ENCODE data around the gene PSEN2. TPM values are rescaled to one million over a fixed set of nuclear protein-coding genes. Genes with fewer than 3 reads are reported as not detected.

PSEN2 gene
- total and polyA plus RNA-seq, 2 of the 8 experiments (the other 6 are each of a cell fraction or from before 2014, with no cell fraction given): 22.9 to 29.0 TPM

GRCh38 chr1:226886122-226886901 lies 15.9 kb downstream of the PSEN2 start:
- Histone ChIP-seq H3K79me1 (ENCODE audit: low read depth, low read length) (no peaks in the 10 kb centered on the region), H3K27me3 (replicated peaks in 1 of 4; ENCODE audit: control insufficient read depth in 3 of 4, extremely low read depth in 1 of 4, insufficient read depth in 3 of 4, low read length in 3 of 4) (no peaks in the 10 kb centered on the region), H2BK15ac (ENCODE audit: low read length) (no peak overlapping the region), H3K27ac (ENCODE audit: low read depth, low read length) (no peak overlapping the region), H2BK5ac (ENCODE audit: low read depth, low read length) (no peak overlapping the region), H3K23me2 (ENCODE audit: low read depth, low read length) (no peaks in the 10 kb centered on the region), H3K79me2 (ENCODE audit: control insufficient read depth in 1 of 2, insufficient read depth in 2 of 2, low read length in 2 of 2) (no peaks in the 10 kb centered on the region), H3K4ac (replicated peaks; ENCODE audit: insufficient read length, low read depth, low read length) (no peak overlapping the region), H3K4me1 (replicated peaks in 1 of 4; ENCODE audit: control insufficient read depth in 3 of 4, insufficient read depth in 4 of 4, low read length in 3 of 4) (no peaks in the 10 kb centered on the region; a peak in 1 of 7 replicates), H3K4me2 (ENCODE audit: insufficient read depth in 1 of 2, low read depth in 2 of 2, low read length in 2 of 2) (no peak overlapping the region), H3K9ac (replicated peaks in 1 of 4; ENCODE audit: extremely low read depth in 1 of 4, low read depth in 3 of 4, low read length in 3 of 4) (no peak overlapping the region), H3K9me3 (ENCODE audit: insufficient read depth in 2 of 2, low read depth in 1 of 2, low read length in 1 of 2) (no peaks in the 10 kb centered on the region), H2BK20ac (ENCODE audit: low read length) (no peak overlapping the region), H3K4me3 (ENCODE audit: extremely low read depth in 1 of 4, insufficient read depth in 2 of 4, low read depth in 3 of 4, low read length in 4 of 4) (no peak overlapping the region), H2BK12ac (ENCODE audit: low read depth, low read length) (no peak overlapping the region), H4K5ac (ENCODE audit: insufficient read length, low read depth, low read length) (no peak overlapping the region), H2AFZ (ENCODE audit: low read length) (no peak overlapping the region), H2AK5ac (ENCODE audit: low read depth, low read length) (no peak overlapping the region), H3K56ac (replicated peaks; ENCODE audit: insufficient read length, low read depth, low read length) (no peak overlapping the region), H3K23ac (ENCODE audit: insufficient read length) (no peak overlapping the region), H3K18ac (ENCODE audit: extremely low read depth, low read length) (no peak overlapping the region), H4K8ac (ENCODE audit: extremely low read depth, insufficient read depth, low read length) (no peak overlapping the region), H4K20me1 (replicated peaks in 1 of 2; ENCODE audit: control insufficient read depth in 1 of 2, insufficient read depth in 2 of 2, low read length in 2 of 2) (no peaks in the 10 kb centered on the region), H4K91ac (replicated peaks; ENCODE audit: insufficient read length, low read length) (no peak overlapping the region), H2BK120ac (replicated peaks; ENCODE audit: low read depth, low read length) (no peak overlapping the region), H3K14ac (ENCODE audit: insufficient read length) (no peak overlapping the region), H3K36me3 (ENCODE audit: control insufficient read depth in 2 of 4, insufficient read depth in 4 of 4, low read length in 3 of 4) (peaks cover 4 to 20% (median 10%) of the 10 kb centered on the region in 4 experiments; a peak in 5 of 8 replicates)
- no peak for DNase-seq (ENCODE audit: low read depth in 1 of 2, low spot score in 2 of 2)
- no peak for TF ChIP-seq NANOG (IDR thresholded peaks at IDR 0.05; ENCODE audit: insufficient read depth, low read depth, low read length, poor library complexity, severe bottlenecking)
- TF ChIP-seq ZNF274 (IDR thresholded peaks at IDR 0.05; ENCODE audit: borderline replicate concordance, extremely low read depth, low read length): no peak
- TF ChIP-seq TAF1 (IDR thresholded peaks at IDR 0.05; ENCODE audit: low read depth, low read length): no peak
- no peak for TF ChIP-seq POLR2AphosphoS5 (IDR thresholded peaks at IDR 0.05; ENCODE audit: low read depth, low read length)
- no peak for TF ChIP-seq MAX (IDR thresholded peaks at IDR 0.05)
- no peak for TF ChIP-seq SUZ12 (IDR thresholded peaks at IDR 0.05; ENCODE audit: low read length)
- TF ChIP-seq TAF7 (optimal IDR thresholded peaks at IDR 0.05; ENCODE audit: borderline replicate concordance, low read depth, low read length): no peak
- TF ChIP-seq JUN (IDR thresholded peaks at IDR 0.05; ENCODE audit: low read depth, low read length): no peak
- no peak for TF ChIP-seq TCF12 (IDR thresholded peaks at IDR 0.05; ENCODE audit: low read depth, low read length)
- no peak for TF ChIP-seq TBP (IDR thresholded peaks at IDR 0.05; ENCODE audit: low read depth, low read length)
- TF ChIP-seq SP2 (IDR thresholded peaks at IDR 0.05; ENCODE audit: low read length): no peak
- no peak for TF ChIP-seq FOSL1 (IDR thresholded peaks at IDR 0.05; ENCODE audit: insufficient read depth, low read depth, low read length)
- no peak for TF ChIP-seq HDAC6 (IDR thresholded peaks at IDR 0.05; ENCODE audit: low read depth, low read length)
- ChIA-PET CTCF (ENCODE audit: partially characterized antibody) (interaction anchor here (0.6 to 1.4 kb wide), 2 partner anchors 253 to 259 kb away, joined by 3 to 5 read pairs; no protein-coding TSS in a partner anchor), POLR2A (ENCODE audit: partially characterized antibody) (interaction anchor here (0.6 kb wide), 2 partner anchors 16 to 122 kb away, joined by 3 to 4 read pairs; no protein-coding TSS in a partner anchor)
- WGBS, 2 experiments (ENCODE audit: extremely low coverage in 1 of 2, insufficient coverage in 1 of 2, insufficient read length in 1 of 2, insufficient replicate concordance in 2 of 2, low coverage in 1 of 2, low lambda C conversion rate in 2 of 2, missing lambda C conversion rate in 1 of 2): 87% methylated on average over 9 of the region's 9 CpGs; no CpG with 5 or more reads in 1 of the 2 experiments
- no peak for FAIRE-seq
